C4-2B (cell line): ENCODE measurements around the gene SULT1E1.

Experiments
- H3K27ac ChIP-seq: fragments of 450-650 bp; 2 replicates; pipeline ENCODE4 v1.5.1; 2017
- ZFX ChIP-seq: fragments of 450-650 bp; IDR thresholded peaks from 2 replicates; pipeline ENCODE4 v1.6.1; 2017
- TF ChIP-seq, protein P1 (sequence below): fragments of 450-650 bp; conservative IDR thresholded peaks from 2 replicates; pipeline ENCODE4 v1.5.1; 2017; ENCODE audit warnings: mild to moderate bottlenecking

The SULT1E1 gene

GRCh38 chr4:69848028-69848427 is 11.9 kb downstream of the SULT1E1 start:
- TF ChIP-seq, protein P1, sequence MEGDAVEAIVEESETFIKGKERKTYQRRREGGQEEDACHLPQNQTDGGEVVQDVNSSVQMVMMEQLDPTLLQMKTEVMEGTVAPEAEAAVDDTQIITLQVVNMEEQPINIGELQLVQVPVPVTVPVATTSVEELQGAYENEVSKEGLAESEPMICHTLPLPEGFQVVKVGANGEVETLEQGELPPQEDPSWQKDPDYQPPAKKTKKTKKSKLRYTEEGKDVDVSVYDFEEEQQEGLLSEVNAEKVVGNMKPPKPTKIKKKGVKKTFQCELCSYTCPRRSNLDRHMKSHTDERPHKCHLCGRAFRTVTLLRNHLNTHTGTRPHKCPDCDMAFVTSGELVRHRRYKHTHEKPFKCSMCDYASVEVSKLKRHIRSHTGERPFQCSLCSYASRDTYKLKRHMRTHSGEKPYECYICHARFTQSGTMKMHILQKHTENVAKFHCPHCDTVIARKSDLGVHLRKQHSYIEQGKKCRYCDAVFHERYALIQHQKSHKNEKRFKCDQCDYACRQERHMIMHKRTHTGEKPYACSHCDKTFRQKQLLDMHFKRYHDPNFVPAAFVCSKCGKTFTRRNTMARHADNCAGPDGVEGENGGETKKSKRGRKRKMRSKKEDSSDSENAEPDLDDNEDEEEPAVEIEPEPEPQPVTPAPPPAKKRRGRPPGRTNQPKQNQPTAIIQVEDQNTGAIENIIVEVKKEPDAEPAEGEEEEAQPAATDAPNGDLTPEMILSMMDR, result no peak
- TF ChIP-seq ZFX, result no peak
- no peak overlapping the region for H3K27ac ChIP-seq

DNA sequence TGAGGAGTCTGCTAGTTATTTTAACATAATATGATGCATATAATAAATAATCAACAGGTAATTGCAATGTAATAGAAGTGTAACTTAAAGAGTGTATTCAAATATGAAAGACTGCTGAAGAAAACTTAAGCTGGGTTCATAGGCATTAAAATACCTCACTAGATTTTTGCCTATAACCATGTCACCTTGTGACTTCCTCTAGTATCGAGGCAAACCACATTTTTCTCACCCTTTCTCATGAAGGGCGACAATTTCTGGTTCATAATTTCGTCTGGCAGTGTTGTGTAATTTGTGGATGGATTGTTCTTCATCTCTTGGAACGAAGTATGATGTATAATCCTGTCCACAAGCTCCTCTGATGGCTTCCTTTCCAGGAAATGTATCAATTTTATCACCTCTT is 16.0 kb downstream of the SULT1E1 start:
- H3K27ac ChIP-seq, result no peak overlapping the region
- TF ChIP-seq, protein P1, result no peak
- no peak for TF ChIP-seq ZFX

DNA sequence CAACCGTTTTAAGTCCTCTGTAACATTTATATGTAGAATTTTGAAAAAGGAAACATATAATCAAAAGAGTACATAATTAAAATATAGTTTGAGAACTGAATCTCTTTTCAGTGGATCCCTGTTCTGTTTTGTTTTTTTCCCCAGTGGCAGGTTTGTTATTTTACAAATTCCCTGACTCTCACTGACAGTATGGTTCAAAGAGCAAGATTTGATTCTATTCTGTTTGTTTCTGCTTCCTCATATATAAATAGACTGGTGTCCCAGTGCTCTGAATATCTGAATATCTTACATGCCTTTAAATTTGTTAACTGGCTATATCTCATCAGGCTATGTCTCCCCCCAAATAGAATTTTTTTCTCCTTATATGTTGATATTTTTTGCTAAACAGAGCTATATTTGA is 16.6 kb downstream of the SULT1E1 start:
- TF ChIP-seq ZFX, result no peak
- TF ChIP-seq, protein P1, result no peak
- no peak overlapping the region for H3K27ac ChIP-seq

GRCh38 chr4:69838977-69839376 is 21.0 kb downstream of the SULT1E1 start:
- H3K27ac ChIP-seq, result no peak overlapping the region
- TF ChIP-seq, protein P1, result no peak
- no peak for TF ChIP-seq ZFX

DNA sequence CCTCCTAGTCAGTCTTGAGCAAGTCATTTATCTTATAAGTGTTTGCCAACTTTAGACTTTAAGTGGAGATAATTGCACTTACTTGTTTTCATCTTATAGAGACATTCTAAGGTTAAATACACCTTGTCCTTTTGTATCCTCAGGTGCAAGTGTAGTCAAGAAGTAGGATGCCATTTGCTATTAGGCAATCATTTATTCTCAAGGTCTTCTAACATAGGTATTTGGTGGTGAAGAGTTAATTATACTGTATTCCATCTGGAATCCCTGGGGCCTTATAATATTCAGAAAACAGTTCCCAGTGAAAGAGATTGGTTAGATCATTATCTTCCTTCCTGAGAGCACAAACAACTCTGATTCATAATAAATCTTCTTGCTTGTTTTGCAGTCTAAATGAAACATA is 23.7 kb downstream of the SULT1E1 start:
- TF ChIP-seq, protein P1, result no peak
- no peak for TF ChIP-seq ZFX
- H3K27ac ChIP-seq, result no peak overlapping the region

- no peak for TF ChIP-seq ZFX
- TF ChIP-seq, protein P1, result no peak
- no peak overlapping the region for H3K27ac ChIP-seq
These were observed 24.2 kb downstream of the SULT1E1 start for GRCh38 chr4:69835766-69836165.

GRCh38 chr4:69833251-69833650 is 26.7 kb downstream of the SULT1E1 start:
- no peak overlapping the region for H3K27ac ChIP-seq
- no peak for TF ChIP-seq ZFX
- TF ChIP-seq, protein P1, result no peak
